SK-N-SH (cell line): Measurements from ENCODE around the gene ADPRS.

Source experiments
- CHD2 ChIP-seq: fragments of 150-350 bp; IDR thresholded peaks from 2 replicates; pipeline ENCODE4 v1.6.1; 2018; ENCODE audit warnings: low read length; ENCODE audit not compliant: partially characterized antibody
- CTCF ChIP-seq: fragments of 200-600 bp; sonication (generic); IDR thresholded peaks from 2 replicates; pipeline ENCODE4 v1.6.1; 2017; ENCODE audit warnings: antibody characterized with exemption, mild to moderate bottlenecking, moderate library complexity
- EP300 ChIP-seq, 2 experiments: IDR thresholded peaks; 2 replicates each; pipeline versions ENCODE4 v1.4.0 to v1.6.1; 2012; ENCODE audit warnings: borderline replicate concordance in 1 of 2, low read depth in 1 of 2, low read length in 1 of 2
- EZH2phosphoT487 ChIP-seq: fragments of 200-600 bp; sonication (generic); IDR thresholded peaks from 2 replicates; pipeline ENCODE4 v1.6.1; 2017; ENCODE audit warnings: low read depth, mixed run types, mild to moderate bottlenecking, antibody characterized with exemption, moderate library complexity, borderline replicate concordance
- FOXM1 ChIP-seq: IDR thresholded peaks from 2 replicates; pipeline ENCODE4 v1.4.0; 2012; ENCODE audit warnings: low read depth, mild to moderate bottlenecking
- JUND ChIP-seq: IDR thresholded peaks from 2 replicates; pipeline ENCODE4 v1.4.0; 2012
- MAX ChIP-seq: IDR thresholded peaks from 2 replicates; pipeline ENCODE4 v1.4.0; 2012; ENCODE audit warnings: low read depth
- MXI1 ChIP-seq: IDR thresholded peaks from 2 replicates; pipeline ENCODE4 v1.6.1; 2012; ENCODE audit warnings: mild to moderate bottlenecking, low read depth, low read length, improper control_type of control experiment
- NFIC ChIP-seq: IDR thresholded peaks from 2 replicates; pipeline ENCODE4 v1.4.0; 2012; ENCODE audit warnings: borderline replicate concordance
- PBX3 ChIP-seq: IDR thresholded peaks from 2 replicates; pipeline ENCODE4; 2012
- POLR2AphosphoS5 ChIP-seq: IDR thresholded peaks from 2 replicates; pipeline ENCODE4 v1.6.1; 2012; ENCODE audit warnings: low read depth, low read length
- TCF12 ChIP-seq: IDR thresholded peaks from 2 replicates; pipeline ENCODE4 v1.4.0; 2012
- TEAD4 ChIP-seq: IDR thresholded peaks from 2 replicates; pipeline ENCODE4 v1.4.0; 2012; ENCODE audit warnings: mild to moderate bottlenecking, borderline replicate concordance; ENCODE audit not compliant: insufficient read depth
- USF1 ChIP-seq: IDR thresholded peaks from 2 replicates; pipeline ENCODE4 v1.4.0; 2012; ENCODE audit warnings: low read depth, borderline replicate concordance

GRCh38 chr1:36051821-36052220 is 36.9 kb upstream of the ADPRS start:
- TF ChIP-seq USF1 (no peak), MAX (no peak), JUND (no peak), NFIC (no peak), EP300 (IDR thresholded peaks at IDR 0.05; ENCODE audit: borderline replicate concordance in 1 of 2, low read depth in 1 of 2, low read length in 1 of 2) (no peak), CTCF (no peak), POLR2AphosphoS5 (no peak), MXI1 (no peak), PBX3 (no peak), EZH2phosphoT487 (no peak), CHD2 (no peak), FOXM1 (no peak), TCF12 (no peak), TEAD4 (no peak)
